Lower leg skin (tissue), 3 donors: ENCODE results near the gene P2RY8.

ENCODE experiments used
- CTCF ChIP-seq, 3 donors: fragments of 450-650 bp; IDR thresholded peaks; one replicate each; pipeline ENCODE4 v1.5.1; 2016; ENCODE audit warnings: antibody characterized with exemption in 3 of 3, mild to moderate bottlenecking in 3 of 3, moderate library complexity in 2 of 3
- POLR2A ChIP-seq, 2 donors: fragments of 450-650 bp; IDR thresholded peaks; one replicate each; pipeline ENCODE4 v1.6.1; 2016 to 2017; ENCODE audit warnings: antibody characterized with exemption in 2 of 2, mild to moderate bottlenecking in 1 of 2, moderate library complexity in 1 of 2

- TF ChIP-seq CTCF (IDR thresholded peaks at IDR 0.05) (no peak), POLR2A (IDR thresholded peaks at IDR 0.05) (no peak)
Observed at GRCh38 chrX:1462596-1463251, 74.3 kb downstream of the P2RY8 start.
